BLaER1 treated with 17β-estradiol and CSF1 and Interleukin-3, amounts not matched to agents 10 nM and 100 nM (cell line): ENCODE data around the gene DRP2.
"Not testable (repeated sequence)": the region's sequence is repeated elsewhere in the genome, so short reads cannot be mapped to it uniquely, and the experiment has no call there.

Experiments used
- H3K27ac ChIP-seq, 11 experiments: shearing (Covaris generic); formaldehyde crosslinking; 2 replicates each; pipeline ENCODE4 v1.8.1; 2022
- H3K27me3 ChIP-seq, 11 experiments: shearing (Covaris generic); formaldehyde crosslinking; 2 replicates each; pipeline ENCODE4 v1.8.1; 2022
- H3K36me3 ChIP-seq, 11 experiments: shearing (Covaris generic); formaldehyde crosslinking; 2 replicates each; pipeline ENCODE4 v1.8.1; 2022
- H3K4me1 ChIP-seq, 10 experiments: shearing (Covaris generic); formaldehyde crosslinking; 2 replicates each; pipeline ENCODE4 v1.8.1; 2022
- H3K4me2 ChIP-seq, 11 experiments: shearing (Covaris generic); formaldehyde crosslinking; 2 replicates each; pipeline ENCODE4 v1.8.1; 2022
- H3K4me3 ChIP-seq, 10 experiments: shearing (Covaris generic); formaldehyde crosslinking; 2 replicates each; pipeline ENCODE4 v1.8.1; 2022
- H3K9ac ChIP-seq, 11 experiments: shearing (Covaris generic); formaldehyde crosslinking; 2 replicates each; pipeline ENCODE4 v1.8.1; 2022
- H3K9me3 ChIP-seq, 11 experiments: shearing (Covaris generic); formaldehyde crosslinking; replicated peaks in 1 of 11; 2 replicates each; pipeline ENCODE4 v1.8.1; 2022
- H4K20me1 ChIP-seq, 11 experiments: shearing (Covaris generic); formaldehyde crosslinking; 2 replicates each; pipeline ENCODE4 v1.8.1; 2022
- Cebpa-rat ChIP-seq, 11 experiments: shearing (Covaris generic); IDR thresholded peaks; 2 replicates each; pipeline ENCODE4 v1.8.1; 2022

The DRP2 gene

GRCh38 chrX:101219116-101219863 lies at the start of gene DRP2:
Gene DRP2, plus strand, starts transcription at chrX:101219786. Its CDS starts 11,862 bp downstream, at chrX:101231648.
- no peaks in the 10 kb centered on the region for H3K36me3 ChIP-seq
- no peaks in the 10 kb centered on the region for H3K27me3 ChIP-seq
- H4K20me1 ChIP-seq: no peaks in the 10 kb centered on the region
- no peak for TF ChIP-seq Cebpa-rat (IDR thresholded peaks at IDR 0.05)
- no peaks in the 10 kb centered on the region for H3K9me3 ChIP-seq
- peak within 1 kb of the TSS in 9 of 11 experiments; percentile 0 to 58 (median 31); a peak in 15 of 22 replicates for H3K4me2 ChIP-seq
- H3K9ac ChIP-seq: peak within 1 kb of the TSS in 1 of 11 experiments; percentile 36; a peak in 3 of 22 replicates
- peaks cover 0 to 13% (median 9%) of the 10 kb centered on the region in 10 experiments; a peak in 9 of 20 replicates for H3K4me1 ChIP-seq
- no peak within 1 kb of the TSS; a peak in 1 of 22 replicates for H3K27ac ChIP-seq
- H3K4me3 ChIP-seq: no peak within 1 kb of the TSS

GRCh38 chrX:101171883-101172400 lies 47.6 kb upstream of the DRP2 start:
- Histone ChIP-seq H3K27ac (no peak overlapping the region), H3K4me2 (no peak overlapping the region), H3K27me3 (no peaks in the 10 kb centered on the region), H3K4me3 (no peak overlapping the region), H3K4me1 (no peaks in the 10 kb centered on the region), H3K36me3 (no peaks in the 10 kb centered on the region), H3K9ac (no peak overlapping the region), H3K9me3 (no peaks in the 10 kb centered on the region), H4K20me1 (no peaks in the 10 kb centered on the region; a peak in 1 of 22 replicates)
- no peak for TF ChIP-seq Cebpa-rat (IDR thresholded peaks at IDR 0.05)

DNA sequence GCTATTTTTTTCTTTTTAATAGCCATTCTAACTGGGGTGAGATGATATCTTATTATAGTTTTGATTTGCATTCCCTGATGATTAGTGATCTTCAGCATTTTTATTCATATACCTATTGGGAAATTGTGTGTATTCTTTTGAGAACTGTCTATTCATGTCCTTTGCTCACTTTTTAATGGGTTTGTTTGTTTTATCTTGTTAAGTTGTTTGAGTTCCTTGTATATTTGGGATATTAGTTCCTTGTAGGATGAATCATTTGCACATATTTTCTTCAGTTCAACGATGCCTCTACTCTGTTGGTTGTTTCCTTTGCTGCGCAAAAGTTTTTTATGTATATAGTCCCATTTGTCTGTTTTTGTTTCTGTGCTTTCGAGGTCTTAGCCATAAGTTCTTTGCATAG lies 43.1 kb upstream of the DRP2 start:
- no peaks in the 10 kb centered on the region for H3K4me1 ChIP-seq
- no peak overlapping the region for H3K9ac ChIP-seq
- H3K27ac ChIP-seq: no peak overlapping the region
- H3K27me3 ChIP-seq: no peaks in the 10 kb centered on the region
- H3K36me3 ChIP-seq: no peaks in the 10 kb centered on the region
- TF ChIP-seq Cebpa-rat (IDR thresholded peaks at IDR 0.05): no peak
- no peak overlapping the region for H3K4me3 ChIP-seq
- no peak overlapping the region for H3K4me2 ChIP-seq
- H4K20me1 ChIP-seq: no peaks in the 10 kb centered on the region
- H3K9me3 ChIP-seq: no peaks in the 10 kb centered on the region

DNA sequence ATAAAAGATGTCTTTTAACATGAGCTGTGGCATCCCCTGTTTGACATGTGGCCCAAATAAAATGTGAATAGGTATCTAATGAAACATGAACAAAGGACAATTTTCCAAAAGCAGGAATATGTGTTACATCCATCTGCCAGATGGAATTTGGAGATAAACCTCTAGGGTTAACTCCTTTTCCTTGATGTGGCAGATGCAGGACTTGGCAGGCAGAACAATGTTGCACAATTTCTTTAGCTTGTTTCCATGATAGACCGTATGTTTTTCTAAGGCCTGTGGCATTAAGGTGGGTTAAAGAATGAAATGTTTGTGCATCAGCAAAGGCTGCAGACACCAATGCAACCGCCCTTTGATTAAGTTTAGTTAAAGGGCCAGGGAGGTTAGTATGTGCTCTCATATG lies 34.7 kb upstream of the DRP2 start:
- not testable (repeated sequence) for H3K4me1 ChIP-seq, H3K27me3 ChIP-seq, H3K27ac ChIP-seq, H3K4me2 ChIP-seq, H3K4me3 ChIP-seq, H3K9ac ChIP-seq, H4K20me1 ChIP-seq, H3K36me3 ChIP-seq
- peaks cover 8 to 27% (median 15%) of the 10 kb centered on the region in 11 experiments; a peak in 21 of 22 replicates for H3K9me3 ChIP-seq

DNA sequence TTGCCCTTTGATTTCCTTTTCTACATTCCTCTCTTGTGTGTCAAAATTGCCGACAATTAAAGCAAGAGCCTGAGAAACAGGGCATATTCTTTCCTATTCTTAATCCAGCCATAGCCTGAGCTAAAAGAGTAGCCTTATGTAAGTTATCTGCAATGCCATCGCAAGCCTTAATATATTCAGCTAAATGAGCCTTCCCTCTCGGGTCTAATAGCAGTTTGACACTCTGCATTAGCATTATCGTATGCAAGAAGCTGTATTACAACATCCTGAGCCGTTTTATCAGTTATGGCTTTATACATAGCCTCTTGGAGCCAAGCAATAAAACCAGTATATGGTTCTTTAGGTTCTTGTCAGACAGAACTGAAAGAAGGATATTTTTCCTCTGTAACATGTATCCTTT lies 31.6 kb upstream of the DRP2 start:
- not testable (repeated sequence) for H3K27ac ChIP-seq, H3K4me2 ChIP-seq, H3K4me1 ChIP-seq, H3K9ac ChIP-seq, H4K20me1 ChIP-seq, H3K4me3 ChIP-seq, H3K36me3 ChIP-seq, H3K27me3 ChIP-seq
- peaks cover 8 to 27% (median 18%) of the 10 kb centered on the region in 11 experiments; a peak in 21 of 22 replicates for H3K9me3 ChIP-seq

- Histone ChIP-seq H3K4me1 (no peaks in the 10 kb centered on the region), H3K27ac (no peak overlapping the region), H3K9me3 (peaks cover 8 to 19% (median 11%) of the 10 kb centered on the region in 11 experiments; a peak in 21 of 22 replicates), H3K9ac (no peak overlapping the region), H3K36me3 (no peaks in the 10 kb centered on the region), H3K27me3 (no peaks in the 10 kb centered on the region), H3K4me3 (no peak overlapping the region), H3K4me2 (no peak overlapping the region), H4K20me1 (no peaks in the 10 kb centered on the region)
- TF ChIP-seq Cebpa-rat (IDR thresholded peaks at IDR 0.05): no peak
These were observed 28.9 kb upstream of the DRP2 start for GRCh38 chrX:101190736-101191135.

GRCh38 chrX:101191217-101191750 lies 28.3 kb upstream of the DRP2 start:
- Histone ChIP-seq H3K4me2 (no peak overlapping the region), H3K27ac (no peak overlapping the region), H3K4me1 (no peaks in the 10 kb centered on the region), H3K4me3 (no peak overlapping the region), H4K20me1 (no peaks in the 10 kb centered on the region), H3K27me3 (no peaks in the 10 kb centered on the region), H3K36me3 (no peaks in the 10 kb centered on the region), H3K9ac (no peak overlapping the region), H3K9me3 (peaks cover 6 to 15% (median 9%) of the 10 kb centered on the region in 11 experiments; a peak in 19 of 22 replicates)
- no peak for TF ChIP-seq Cebpa-rat (IDR thresholded peaks at IDR 0.05)

- H3K4me2 ChIP-seq: no peak overlapping the region
- H3K27me3 ChIP-seq: no peaks in the 10 kb centered on the region
- no peak overlapping the region for H3K9ac ChIP-seq
- H3K36me3 ChIP-seq: no peaks in the 10 kb centered on the region
- H3K4me1 ChIP-seq: no peaks in the 10 kb centered on the region
- no peaks in the 10 kb centered on the region for H4K20me1 ChIP-seq
- no peak for TF ChIP-seq Cebpa-rat (IDR thresholded peaks at IDR 0.05)
- peaks cover 0 to 4% (median 0%) of the 10 kb centered on the region in 11 experiments; a peak in 2 of 22 replicates for H3K9me3 ChIP-seq
- no peak overlapping the region for H3K27ac ChIP-seq
- no peak overlapping the region for H3K4me3 ChIP-seq
These were observed 24.0 kb upstream of the DRP2 start for GRCh38 chrX:101195442-101196173.

DNA sequence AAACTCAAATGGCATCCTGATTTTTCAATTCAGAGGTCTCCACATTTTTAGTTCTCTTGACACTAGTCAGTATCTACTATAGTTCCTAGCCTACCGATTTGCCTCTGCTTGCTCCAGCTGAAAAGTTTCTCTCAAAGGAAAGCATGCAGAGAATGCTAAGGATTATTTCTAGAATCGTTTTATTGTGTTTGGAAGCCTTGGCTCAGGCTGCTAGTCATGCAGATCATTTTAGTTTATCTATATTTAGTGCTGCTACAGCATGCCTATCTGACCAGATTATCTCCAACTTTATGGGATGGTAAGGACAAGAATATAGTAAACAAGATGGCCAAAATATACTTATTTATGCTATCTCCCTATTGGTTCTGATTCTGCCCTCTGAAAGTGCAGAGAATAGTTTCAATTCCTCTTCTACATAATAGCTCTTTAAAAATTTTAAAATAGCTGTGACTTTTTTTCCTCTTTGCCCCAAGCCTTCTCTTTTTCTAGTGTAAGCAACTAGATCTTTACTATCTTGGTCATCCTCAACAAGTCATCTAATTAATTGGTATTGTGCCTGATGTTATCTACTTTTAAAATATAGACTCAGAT lies 15.7 kb upstream of the DRP2 start:
- Histone ChIP-seq H3K9me3 (no peaks in the 10 kb centered on the region), H3K27me3 (no peaks in the 10 kb centered on the region), H3K9ac (no peak overlapping the region), H3K4me3 (no peak overlapping the region), H3K4me1 (peaks cover 0 to 10% (median 3%) of the 10 kb centered on the region in 10 experiments; a peak in 4 of 20 replicates), H3K4me2 (no peak overlapping the region), H3K36me3 (no peaks in the 10 kb centered on the region), H3K27ac (no peak overlapping the region), H4K20me1 (no peaks in the 10 kb centered on the region)
- no peak for TF ChIP-seq Cebpa-rat (IDR thresholded peaks at IDR 0.05)
